GM23248 (cell line): ENCODE measurements around the gene GMNN.

Experiments used
- EZH2 ChIP-seq: fragments of 200-600 bp; sonication (generic); IDR thresholded peaks from 2 replicates; pipeline ENCODE4 v1.6.1; 2018; ENCODE audit warnings: antibody characterized with exemption, mild to moderate bottlenecking; ENCODE audit not compliant: insufficient read depth, poor library complexity, severe bottlenecking
- EZH2phosphoT487 ChIP-seq: fragments of 200-600 bp; sonication (generic); IDR thresholded peaks from 2 replicates; pipeline ENCODE4 v1.6.1; 2018; ENCODE audit warnings: antibody characterized with exemption, moderate library complexity, mild to moderate bottlenecking, low read depth; ENCODE audit not compliant: insufficient read depth

DNA sequence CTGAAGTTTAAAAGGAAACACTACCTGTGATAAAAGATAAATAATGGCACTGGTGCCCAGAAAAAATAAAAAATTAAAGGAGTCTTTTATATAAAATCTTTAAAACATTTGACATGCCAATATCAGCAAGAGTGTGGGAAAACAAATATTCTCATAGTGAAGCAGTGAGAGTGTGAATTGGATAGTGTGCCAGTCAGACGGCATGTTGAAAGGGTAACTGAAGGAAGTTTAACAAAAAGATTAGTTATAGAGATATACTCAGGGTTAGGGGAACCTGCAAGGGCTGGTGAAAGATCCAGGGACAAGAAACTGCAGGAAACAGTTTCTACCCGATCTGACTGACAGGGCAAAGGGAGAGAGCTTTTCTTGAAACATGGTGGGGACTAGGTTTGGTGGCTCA is 22.2 kb upstream of the GMNN start:
- TF ChIP-seq EZH2: no peak
- no peak for TF ChIP-seq EZH2phosphoT487
